ENCODE data around the gene GRB7.

- no peak for TF ChIP-seq FOXP1 (CRISPR knock-in tag; IDR thresholded peaks at IDR 0.05)
- TF ChIP-seq MYC (IDR thresholded peaks at IDR 0.05; ENCODE audit: low read depth, low read length): no peak
- no peak for TF ChIP-seq MYC (CRISPR knock-in tag; IDR thresholded peaks at IDR 0.05; ENCODE audit: borderline replicate concordance, low read depth)
These were observed 15.6 kb upstream of the GRB7 start for GRCh38 chr17:39722104-39722503.

Measured in K562 (cell line).